ENCODE data around the gene MYH4. TPM values are rescaled to one million over a fixed set of nuclear protein-coding genes. Genes with fewer than 3 reads are reported as not detected.

Gene MYH4
- 0.04 TPM for polyA plus RNA-seq (2013, experiment 1 of 2; ENCODE audit: insufficient read length)
- polyA plus RNA-seq (2013, experiment 2 of 2; ENCODE audit: insufficient read length): not detected

DNA sequence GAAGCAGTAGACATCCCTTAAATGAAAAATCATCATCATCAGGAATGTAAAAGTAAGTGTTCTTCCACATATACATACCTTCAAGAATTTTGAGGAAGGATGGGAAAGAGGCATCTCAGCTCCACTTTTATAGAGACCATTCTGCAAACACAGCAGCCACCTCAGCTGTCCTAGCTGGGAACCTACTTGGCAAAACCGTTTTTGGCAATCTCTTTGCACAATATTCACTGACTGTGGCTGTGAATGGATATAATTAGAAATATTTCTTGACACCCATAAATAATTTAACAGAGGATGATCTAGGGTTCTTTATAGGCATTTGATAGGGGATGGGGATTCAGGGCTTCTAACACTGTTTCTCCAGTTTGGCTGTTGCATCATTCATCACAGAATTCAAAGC is at the start of gene MYH4:
TSS of gene MYH4 (minus strand) at position 101 of the 400 bp plus-strand sequence. CDS start 2,814 bp downstream, outside the sequence.
- no peak for DNase-seq

DNA sequence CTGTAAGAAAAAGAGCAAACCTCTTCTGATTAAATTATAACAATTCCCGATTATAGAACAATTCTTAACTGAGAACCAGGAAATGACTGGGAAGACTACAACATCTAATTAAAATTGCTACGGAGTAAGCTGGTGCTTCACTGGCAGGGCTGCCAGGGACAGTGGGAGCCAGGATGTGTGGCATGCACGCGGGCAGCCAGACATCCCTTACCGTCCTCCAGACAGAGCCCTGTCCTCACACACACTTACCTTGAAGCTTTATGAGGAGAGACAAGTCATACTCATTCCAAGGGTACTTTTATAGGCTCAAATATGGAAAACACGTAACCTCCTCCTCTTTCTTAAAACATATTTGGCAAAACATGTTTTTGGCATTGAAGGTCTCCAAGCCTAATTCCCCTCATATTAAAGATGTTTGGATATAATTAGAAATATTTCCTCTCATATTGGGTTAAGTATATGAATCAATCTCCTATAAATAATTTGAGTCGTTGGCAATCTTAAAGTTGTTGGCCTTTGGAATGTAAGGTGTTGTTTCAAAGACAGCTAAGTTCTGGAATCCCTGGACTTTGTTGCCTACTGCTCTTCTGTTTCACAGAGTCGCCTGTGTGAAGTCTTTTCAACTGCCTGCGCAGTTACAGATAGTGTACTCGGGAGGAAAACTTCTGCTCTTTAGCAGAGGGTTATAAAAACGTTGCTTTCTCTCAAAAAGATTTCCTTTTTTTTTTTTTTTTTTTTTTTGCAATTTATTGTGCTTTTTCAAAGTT is 49.1 kb upstream of the MYH4 start, which contains the start of gene MYH1:
TSS of gene MYH1 (minus strand) at position 272 of the 767 bp plus-strand sequence. CDS start 1,900 bp downstream, outside the sequence.
- no peak for DNase-seq

- DNase-seq: no peak
Measured at GRCh38 chr17:10516638-10517037, 47.3 kb upstream of the MYH4 start.

- no peak for DNase-seq
Measured at GRCh38 chr17:10516065-10516464, 46.7 kb upstream of the MYH4 start.

GRCh38 chr17:10513299-10514067 is 44.1 kb upstream of the MYH4 start:
- peak; percentile 14 for DNase-seq

DNA sequence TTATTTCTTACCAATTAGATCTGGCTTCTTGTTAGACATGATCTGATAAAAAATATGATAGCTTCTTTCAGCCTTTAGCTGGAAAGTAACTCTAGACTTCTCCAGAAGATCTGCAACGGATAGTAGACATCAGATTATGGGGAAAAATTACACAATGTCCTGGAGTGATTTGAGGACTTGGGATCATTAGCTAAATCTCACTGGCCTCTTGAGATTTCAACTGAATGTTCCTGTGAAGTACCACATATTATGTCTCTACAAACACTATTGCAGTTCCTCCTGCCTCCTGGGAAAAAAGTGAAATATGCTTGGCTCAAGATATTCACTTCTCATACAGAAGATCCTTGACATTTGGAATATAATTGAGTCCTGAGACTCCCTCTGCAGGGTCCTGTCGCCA is 43.5 kb upstream of the MYH4 start:
- no peak for DNase-seq

DNA sequence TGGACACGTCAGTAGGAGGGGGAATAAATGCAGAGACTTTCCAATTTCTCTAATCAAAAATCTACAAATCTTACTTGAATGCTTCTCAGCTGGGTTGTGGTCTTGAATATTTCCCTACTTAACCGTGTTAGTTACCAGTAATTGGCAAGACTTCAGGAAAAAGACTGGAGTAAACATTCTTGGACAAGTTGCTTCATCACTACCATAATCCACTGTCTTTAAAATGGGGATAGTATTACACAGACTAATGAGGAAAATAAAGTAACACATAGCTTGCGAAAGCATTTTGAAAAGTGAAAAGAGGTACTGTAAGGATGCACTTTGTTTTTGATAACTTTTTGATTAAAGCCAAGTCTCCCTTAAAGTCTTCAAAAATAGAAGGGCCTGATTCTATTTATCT is 30.6 kb upstream of the MYH4 start:
- no peak for DNase-seq

GRCh38 chr17:10492004-10492403 is 22.6 kb upstream of the MYH4 start:
- no peak for DNase-seq

GRCh38 chr17:10482252-10482651 is 12.9 kb upstream of the MYH4 start:
- no peak for DNase-seq

DNA sequence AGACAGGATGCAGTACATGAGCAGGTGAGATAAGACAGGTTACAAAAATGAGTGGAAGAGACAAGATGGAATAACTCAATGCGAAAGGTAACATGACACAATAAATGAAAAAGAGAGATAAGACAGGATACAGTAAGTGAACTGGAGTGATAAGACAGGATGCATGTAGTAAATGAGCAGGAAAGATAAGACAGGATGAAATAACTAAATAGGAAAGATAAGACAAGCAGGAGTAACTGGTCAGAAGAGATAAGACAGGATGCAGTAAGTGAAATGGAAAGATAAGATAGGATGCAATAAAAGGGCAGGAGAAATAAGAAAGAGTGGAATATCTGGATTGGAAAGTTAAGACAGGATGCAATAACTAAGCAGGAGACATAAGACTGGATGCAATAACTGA is 8.3 kb upstream of the MYH4 start:
- no peak for DNase-seq

DNA sequence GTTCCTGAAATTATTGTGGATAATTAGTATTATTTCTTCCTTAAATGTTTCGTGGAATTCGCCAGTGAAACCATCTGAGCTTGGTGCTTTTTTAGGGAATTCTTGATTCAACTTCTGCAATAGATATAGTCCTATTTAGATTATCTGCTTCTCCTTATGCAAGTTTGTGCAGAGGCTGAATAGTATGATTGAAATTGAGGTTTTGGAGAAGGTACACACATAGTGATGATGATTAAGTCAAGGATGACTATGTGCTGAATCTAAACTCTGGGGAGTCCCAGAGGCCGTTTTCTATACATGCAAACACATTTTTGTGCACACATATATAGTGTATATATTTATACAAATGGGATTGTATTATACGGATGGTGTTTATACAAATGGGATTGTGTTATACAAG is 5.2 kb upstream of the MYH4 start:
- DNase-seq: peak; percentile 3

- peak; percentile 15 for DNase-seq
Measured at GRCh38 chr17:10471858-10472257, 2.5 kb upstream of the MYH4 start.

DNA sequence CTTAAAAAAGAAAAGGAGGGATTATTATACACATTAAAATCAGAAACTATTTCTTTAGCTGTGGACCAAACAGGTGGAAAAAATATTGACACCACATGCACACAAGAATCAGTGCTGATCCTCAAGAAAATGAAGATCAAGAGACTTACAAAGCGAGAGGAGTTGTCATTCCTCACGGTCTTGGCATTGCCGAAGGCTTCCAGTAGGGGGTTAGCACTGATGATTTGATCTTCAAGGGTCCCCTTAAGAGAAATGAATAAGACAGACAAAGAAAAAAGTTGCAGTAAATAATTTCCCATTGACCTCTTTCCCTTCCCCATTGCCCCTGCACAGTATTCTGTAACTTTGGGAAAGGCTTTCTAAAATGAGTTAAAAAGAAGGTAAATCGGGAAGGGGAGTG is 6.0 kb downstream of the MYH4 start:
- no peak for DNase-seq

GRCh38 chr17:10460062-10460461 is 9.3 kb downstream of the MYH4 start:
- DNase-seq: no peak

- no peak for DNase-seq
Measured at GRCh38 chr17:10458701-10459100, 10.7 kb downstream of the MYH4 start.

DNA sequence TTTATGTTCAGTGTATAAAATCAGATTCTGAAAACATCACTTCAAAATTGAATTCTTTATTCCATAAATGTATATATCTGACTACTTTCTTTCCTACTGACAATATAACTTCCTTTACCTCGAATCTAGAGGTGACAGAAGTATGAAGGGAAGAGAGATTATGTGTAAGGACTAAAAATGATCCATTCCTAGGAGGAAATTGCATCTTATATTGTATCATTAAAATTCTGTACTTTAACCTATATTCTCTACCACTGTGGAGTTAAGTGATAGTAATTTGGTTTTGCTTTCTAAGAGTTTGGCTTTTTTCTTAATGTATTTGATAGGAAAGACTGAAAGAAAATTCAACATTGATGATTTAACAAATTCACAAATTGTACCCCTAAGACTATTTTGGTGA is 11.4 kb downstream of the MYH4 start:
- DNase-seq: no peak

- no peak for DNase-seq
Measured at GRCh38 chr17:10447026-10447931, 22.1 kb downstream of the MYH4 start.

DNA sequence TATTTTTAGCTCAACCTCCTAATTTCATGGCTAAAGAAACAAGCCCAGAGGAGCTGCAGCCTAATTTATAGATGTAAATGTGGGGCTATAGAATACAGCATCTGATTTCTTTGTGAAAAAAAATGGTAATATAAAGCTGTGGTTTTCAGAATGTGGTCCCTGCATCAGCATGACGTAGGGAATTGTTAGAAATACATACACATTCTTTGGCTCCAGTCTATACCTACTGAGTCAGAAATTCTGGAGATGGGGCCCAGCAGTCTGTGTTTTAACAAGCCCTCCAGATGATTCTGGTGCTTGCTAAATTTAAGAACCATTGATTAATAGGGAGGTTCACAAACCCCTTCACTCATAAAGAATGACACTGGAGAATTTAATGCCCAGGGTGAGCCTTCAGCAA is 29.5 kb downstream of the MYH4 start:
- peak; percentile 22 for DNase-seq

GRCh38 chr17:10435096-10435495 is 34.3 kb downstream of the MYH4 start:
- DNase-seq: no peak

- DNase-seq: peak; percentile 16
Measured at GRCh38 chr17:10429421-10430045, 39.8 kb downstream of the MYH4 start.

DNA sequence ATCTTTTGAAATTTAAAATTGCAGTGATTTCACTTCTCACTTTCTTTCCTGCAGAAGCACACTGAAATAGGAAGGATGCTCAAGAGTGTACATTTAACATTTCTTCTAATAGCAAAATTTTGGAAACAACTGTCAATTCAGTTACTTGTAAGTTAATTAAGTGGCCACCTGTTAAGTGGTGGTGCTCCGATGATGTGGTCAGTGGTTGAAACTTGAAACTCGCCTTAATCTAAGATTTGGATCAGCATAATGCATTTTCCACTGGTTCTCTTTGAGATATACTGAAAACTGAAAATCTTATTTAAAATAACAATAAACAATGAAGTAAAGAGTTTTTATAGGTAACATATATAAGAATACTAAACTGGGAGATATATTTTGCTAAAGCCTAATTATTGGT is 40.6 kb downstream of the MYH4 start:
- DNase-seq: no peak

DNA sequence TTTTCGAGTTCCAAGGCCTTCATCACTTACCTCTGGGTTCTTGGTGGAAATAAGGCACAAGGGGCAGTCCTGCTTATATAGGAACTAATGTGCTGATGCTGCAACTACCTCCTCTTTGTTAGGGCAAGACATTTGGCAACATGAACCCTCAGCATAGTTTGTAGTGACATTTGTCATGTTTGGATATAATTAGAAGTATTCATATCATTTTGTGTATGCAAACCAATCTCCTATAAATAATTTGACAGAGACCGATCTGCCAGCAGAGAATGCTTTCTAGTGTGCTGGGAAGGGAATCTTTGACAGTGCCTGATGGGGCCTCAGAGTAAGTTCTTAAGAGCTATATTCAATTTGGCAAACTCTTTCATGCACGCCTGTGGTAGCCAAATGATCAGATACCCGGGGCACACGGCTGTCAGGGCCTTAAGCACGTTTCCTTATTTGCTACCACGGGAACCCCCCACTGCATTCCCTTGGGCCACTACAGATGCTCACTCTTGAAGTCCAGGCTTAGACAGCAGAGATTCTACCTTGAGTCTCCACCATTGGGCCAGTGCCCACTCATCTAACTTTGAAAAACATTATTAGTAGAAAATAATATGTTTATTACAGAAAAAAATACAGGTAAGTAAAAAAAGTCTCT is 47.3 kb downstream of the MYH4 start, which contains the start of gene MYH8:
TSS of gene MYH8 (minus strand) at position 51 of the 643 bp plus-strand sequence. CDS start 1,723 bp downstream, outside the sequence.
- no peak for DNase-seq

Data from fibroblast of skin of scalp (primary cell).